GDM1 (cell line): ENCODE measurements around the gene NT5E.

Source experiments
- DNase-seq: peaks from one replicate; lab custom pipeline; 2025; lab: John Stamatoyannopoulos, UW

The NT5E gene

DNA sequence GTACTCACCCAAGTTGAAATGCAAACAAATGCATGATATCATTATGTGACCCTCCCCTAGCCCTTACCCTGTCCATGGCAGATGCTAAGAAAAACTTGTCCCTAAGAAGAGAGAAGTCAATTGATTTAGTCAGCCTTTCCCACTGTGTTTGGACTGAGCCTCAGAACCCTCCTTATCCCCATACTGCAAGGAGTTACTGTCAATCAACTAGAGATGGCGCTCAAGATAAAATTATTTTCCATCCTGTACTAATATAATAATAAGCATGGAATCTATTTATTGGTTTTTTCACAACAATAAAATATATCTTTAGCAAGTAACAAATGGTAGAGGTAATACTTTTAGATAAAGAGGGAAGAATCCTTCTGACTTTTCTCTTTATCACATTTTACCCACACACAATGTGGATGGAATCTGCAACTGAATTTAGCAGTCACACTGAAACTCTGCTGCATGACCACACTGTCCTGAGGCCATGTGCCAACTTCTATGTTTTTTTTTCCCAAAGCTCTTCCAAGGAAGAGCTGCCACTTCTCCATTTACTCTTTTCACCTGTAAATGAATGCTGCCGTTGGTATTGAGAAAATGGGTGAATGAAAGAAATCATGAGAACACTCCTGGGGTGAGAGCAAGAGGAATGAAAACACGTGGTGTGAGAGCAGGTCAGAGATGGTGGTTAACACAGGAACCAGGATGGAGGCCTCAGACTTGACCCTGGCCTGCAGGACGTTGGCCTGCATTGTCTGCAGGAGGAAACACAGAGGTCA is 10.5 kb downstream of the NT5E start:
- no peak for DNase-seq

GRCh38 chr6:85460921-85461797 is 11.3 kb downstream of the NT5E start:
- peak; percentile 72 for DNase-seq

DNA sequence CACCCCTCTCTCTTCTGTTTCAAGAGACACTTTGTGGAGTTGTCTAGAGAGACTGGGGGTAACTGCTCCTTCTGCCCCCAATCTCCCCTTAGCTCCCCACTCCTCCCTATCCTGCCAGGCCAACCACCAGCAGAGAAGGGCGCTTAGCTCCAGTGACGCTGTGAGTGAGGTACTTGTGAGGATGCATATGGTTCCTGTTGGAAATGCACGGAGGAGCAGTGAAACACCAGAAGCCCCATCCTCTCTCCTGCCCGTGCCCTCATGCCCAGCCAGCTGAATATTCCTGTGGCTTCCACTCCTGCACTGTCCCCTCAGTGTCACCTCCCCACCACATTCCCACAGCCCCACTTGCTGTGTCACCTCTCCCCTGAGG is 11.9 kb downstream of the NT5E start:
- DNase-seq: peak; percentile 23

DNA sequence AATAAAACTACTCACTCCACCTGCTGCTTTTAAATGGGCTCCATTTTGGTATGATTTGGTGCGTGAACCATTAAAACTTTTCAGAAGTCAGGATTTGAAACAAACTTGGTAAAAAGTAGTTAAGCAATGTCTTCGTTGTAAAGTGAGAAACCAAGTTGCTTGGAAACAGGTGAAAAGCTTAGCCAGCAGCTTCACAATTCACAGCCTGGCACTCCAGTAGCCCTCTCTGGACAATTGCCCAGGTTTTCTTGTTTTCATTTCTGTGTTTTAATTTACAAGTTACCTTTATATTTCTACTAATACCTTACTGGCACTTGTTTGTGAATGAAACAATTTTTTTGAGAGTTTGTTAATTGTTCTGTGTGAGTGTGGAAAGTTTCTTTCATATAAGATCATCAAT is 12.8 kb downstream of the NT5E start:
- DNase-seq: no peak

DNA sequence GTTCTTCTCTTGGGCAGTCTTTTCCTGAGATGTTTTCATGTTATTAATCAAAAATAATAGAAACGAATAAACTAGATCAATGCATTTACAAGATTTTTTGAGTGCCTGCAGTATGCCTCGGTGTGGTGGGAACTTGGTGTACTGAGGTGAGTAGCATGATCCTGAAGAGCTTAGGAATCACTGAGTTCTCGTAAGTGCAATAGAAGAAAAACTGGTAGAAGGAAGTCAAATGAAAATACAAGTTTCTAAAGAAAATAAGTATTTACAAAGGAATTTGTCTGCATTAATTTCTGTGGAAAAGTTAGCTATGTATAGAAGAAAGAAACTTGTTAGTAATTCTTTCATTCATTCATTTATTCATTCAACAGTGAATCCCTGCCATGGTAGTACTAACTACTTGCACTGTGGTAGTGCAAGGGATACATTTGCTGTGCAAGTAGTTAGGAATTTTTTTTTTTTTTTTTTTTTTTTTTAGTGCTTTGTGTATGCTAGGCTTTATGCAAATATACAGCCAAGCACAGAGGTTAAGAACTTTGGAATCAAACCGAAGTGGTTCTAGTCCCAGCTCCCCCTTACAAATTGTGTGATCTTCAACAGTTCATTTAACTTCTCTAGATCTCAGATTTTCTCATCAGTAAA is 13.9 kb downstream of the NT5E start:
- no peak for DNase-seq

DNA sequence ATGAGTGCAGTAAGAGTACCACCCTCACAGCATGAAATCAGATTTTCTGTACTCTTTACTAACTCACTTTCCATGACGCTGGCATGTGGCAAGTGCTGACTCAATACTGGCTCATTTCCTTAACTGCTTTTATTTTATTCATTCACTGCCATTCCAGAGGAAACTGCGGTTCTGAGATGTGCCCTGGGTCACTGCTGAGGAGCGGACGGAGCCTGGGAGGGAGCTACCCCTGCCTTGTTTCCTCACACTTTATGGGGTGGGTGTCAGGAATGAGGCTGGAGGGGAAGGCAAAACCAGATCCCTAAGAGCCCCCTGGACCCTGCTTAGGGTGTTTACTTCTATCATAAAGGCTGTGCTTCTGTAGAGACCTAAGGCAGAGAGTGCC is 14.4 kb downstream of the NT5E start:
- peak; percentile 50 for DNase-seq

DNA sequence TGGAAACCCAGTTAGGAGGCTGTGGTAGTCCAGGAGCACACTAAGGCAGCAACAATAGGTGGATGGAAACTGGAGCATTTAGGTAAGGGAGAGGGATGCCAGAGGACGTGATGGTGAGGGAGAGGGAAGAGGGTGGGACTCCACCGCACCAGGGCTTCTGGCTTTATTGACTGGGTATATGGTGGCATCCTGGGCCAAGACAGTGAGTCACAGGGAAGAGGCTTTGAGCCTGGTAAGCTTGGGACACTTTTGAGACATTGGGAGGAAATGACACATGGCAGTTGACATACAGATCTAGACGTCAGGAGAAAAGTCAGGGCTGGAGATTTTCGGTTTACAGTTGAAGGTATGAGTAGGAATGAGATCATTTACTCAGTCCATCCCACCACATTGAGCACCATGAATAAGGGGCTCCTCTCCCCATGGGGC is 14.9 kb downstream of the NT5E start:
- no peak for DNase-seq

GRCh38 chr6:85465762-85466161 is 15.9 kb downstream of the NT5E start:
- DNase-seq: no peak

DNA sequence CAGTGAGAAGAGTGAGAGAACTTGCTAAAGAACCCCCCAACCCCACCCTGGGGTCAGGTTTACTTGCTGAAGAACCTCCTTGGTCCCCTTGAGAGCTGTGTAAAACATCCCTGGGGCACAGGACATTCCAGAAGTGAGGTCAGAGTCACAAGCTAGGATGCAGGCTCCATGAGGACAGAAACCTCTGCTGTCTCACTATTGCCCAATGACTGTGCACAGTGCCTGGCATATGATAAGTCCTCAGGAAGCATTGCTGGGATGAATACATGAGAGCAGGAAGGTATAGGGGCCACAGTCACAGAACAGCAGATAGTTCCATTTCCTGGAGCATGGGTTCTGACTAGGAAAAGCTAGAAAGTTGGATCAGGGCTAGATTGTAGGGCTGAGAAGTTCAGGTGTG is 18.4 kb downstream of the NT5E start:
- no peak for DNase-seq

DNA sequence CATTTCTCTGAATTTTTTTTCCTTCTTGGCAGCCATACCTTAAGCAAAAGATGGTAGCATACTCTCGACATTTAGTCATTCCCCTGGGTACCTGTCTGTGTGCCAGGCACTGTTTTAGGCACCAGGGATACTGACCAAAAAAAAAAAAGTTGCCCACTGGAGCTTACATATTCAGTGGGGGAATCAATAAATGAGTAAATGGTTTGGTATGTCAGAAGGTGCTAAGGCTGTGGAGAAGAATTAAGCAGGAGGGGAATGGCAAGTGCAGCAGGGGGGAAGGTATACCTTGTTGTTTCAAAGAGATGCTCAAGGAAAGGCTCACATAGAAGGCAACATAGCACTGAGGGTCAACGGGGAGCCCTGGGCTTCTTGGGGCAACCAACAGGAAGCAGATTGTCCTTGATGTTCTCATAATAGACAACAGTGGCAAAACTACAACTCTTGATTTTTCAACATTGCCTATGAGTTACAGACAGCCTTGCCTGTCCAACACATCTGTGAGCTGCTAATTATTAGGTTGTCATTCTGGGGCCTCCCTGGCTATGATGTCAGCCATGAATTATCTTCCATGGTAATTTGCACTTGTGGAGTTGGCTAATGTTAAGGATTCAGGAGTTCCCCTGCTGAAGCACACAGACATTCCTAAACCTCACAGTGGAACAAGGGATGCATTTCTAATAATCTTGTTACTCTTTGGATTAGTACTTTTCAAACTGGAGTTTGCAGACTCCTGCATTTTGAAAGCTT is 19.6 kb downstream of the NT5E start:
- DNase-seq: no peak

GRCh38 chr6:85470023-85470410 is 20.1 kb downstream of the NT5E start:
- peak; percentile 59 for DNase-seq

- DNase-seq: no peak
Measured at GRCh38 chr6:85472744-85473143, 22.9 kb downstream of the NT5E start.

DNA sequence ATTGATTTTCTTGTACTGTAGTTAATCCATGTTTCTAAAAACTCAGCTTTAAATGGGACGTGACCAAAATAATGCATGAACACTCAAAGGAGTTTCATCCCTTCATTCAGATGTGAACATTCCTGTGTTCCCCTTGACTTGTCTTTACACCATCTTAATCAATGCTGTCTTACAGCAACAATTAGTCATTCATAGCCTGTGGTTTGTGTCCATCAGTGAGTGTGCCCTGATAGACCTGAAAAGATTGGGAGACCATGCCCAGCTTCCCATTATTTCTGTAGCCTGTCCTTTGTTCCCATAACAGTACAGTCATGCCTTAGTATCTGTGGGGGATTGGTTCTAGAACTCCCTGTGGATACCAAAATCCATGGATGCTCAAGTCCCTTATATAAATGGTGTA is 23.9 kb downstream of the NT5E start:
- no peak for DNase-seq

DNA sequence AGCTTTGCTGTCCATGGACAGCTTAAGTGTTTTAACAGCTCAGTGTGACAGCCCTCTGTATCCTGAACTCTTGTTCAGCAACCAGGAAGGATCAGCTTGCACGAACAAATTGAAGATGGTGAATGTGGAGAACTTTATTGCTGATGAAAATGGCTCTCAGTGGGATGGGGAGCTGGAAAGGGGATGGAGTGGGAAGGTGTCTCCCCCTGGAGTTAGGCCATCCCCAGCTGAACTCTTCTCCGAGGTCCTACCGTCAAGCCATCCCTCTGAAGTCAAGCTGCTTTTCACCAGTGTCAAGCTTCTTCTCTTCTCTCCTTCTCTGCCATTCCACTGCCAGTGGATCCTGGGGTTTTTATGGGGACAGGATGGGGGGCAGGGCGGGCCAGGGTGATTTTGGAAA is 26.6 kb downstream of the NT5E start:
- DNase-seq: no peak

DNA sequence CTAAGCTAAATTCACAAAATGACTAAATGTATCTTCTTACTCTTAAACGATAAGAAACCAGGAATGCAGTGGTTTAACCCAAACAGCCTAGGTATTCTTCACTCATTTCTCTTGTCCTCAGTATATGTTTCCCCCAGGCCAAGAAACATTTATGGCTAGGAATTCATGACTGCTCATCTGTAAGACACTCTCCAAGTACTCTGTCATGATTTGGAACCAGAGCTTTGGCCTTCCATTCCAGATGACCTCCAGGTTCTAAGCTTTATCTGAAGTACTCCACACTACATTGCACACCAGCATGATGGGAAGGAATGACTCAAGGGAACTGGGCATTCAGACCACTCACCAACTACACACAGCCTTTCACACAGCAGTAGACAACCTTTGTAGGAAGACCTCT is 29.3 kb downstream of the NT5E start:
- DNase-seq: no peak

- DNase-seq: no peak
Measured at GRCh38 chr6:85482206-85482904, 32.5 kb downstream of the NT5E start.

DNA sequence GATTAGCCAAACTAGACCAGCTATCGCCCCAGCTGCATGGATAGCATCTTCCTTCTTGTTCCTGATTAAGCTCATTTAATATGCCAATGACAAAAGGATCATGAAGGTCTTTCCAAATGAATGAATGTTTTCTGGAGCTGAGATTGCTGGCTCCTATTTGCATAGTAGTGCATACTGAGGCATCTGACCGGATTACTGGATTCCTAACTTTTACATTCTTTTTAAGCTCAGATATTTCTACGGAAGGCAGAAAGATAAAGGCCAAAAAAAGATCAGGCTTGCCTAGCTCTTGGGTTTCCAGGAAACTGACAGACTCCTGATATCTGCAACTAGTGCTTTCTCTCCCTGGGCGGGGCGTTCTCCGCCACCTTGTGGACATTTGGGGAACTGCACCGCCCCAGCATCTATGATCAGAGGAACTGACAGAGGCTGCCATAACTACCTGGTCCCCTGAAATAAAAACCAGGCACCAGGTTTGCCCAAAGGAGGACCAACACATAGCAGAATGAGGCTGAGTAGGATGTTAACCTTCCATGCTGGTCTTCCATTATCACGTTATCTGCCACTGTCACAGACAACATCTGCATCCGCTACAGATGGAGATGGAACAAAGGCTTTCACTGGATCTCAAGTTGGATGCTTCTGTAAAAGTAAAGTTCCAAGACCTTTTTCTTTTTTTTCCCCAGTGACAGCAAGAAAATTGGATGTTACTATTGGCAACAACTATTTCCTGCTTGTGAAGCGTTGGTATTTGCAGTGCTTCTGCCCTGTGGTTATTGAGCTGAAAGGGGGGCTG is 33.2 kb downstream of the NT5E start:
- DNase-seq: peak; percentile 54

GRCh38 chr6:85483846-85484245 is 34.0 kb downstream of the NT5E start:
- no peak for DNase-seq

DNA sequence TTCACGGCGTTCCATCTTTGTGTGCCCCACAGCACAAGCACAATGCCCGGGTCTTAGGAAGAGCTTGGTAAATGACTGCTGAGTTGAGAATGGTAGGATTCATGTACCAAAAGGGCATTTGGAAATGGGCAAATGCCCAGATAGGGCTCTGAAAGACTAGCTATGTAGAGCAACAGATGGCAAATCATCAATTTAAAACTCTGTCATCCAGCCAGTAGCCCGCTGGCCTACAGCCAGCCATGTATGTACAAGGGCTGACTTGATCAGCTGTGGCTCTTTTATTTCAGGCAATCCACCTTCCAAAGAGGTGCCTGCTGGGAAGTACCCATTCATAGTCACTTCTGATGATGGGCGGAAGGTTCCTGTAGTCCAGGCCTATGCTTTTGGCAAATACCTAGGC is 35.1 kb downstream of the NT5E start:
- DNase-seq: no peak

DNA sequence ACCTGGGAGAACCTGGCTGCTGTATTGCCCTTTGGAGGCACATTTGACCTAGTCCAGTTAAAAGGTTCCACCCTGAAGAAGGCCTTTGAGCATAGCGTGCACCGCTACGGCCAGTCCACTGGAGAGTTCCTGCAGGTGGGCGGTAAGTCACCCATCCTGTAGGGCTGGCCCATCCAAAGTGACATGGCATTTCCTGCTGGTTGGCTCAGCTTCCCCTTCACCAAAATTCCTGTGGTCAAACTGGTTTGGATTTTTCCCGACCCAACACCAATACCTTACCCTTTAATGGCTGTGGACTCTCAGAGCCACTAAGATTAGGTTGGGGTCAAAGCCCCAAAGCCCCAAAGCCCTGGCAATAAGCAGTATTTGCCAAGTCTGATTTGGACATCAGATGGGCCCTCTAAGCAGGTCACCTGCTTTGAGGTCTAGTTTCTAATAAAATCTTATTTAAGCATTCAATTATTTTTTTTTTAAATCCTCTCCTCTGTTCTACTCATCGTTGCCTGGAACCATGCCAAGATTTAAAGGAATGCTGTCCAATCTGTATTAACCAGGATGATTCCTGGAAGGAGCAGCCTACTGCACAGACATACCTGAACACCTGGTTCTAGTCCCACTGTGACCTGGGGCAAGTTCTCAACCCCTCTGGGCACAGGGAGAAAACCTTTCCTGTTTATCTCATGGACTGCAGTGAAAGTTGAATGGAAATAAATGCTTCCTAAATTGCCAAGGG is 40.8 kb downstream of the NT5E start:
- no peak for DNase-seq
